HepG2 (cell line): Measurements from ENCODE around the gene HNRNPL. TPM values are rescaled to one million over a fixed set of nuclear protein-coding genes. Genes with fewer than 3 reads are reported as not detected.

Experiments used
- ATAC-seq: fragments of 200-7000 bp; cut with Tn5 transposase; 3 replicates; pipeline ENCODE4 v1.9.1; 2020; ENCODE audit warnings: mild to moderate bottlenecking, moderate library complexity
- BruUV-seq: library from RNA; stranded (reverse); fragments of 400-500 nt; replicated peaks from 2 replicates; lab custom pipeline; 2021; lab: Mats Ljungman, UMichigan
- CTCF ChIA-PET: fragments of 300-600 bp; formaldehyde crosslinking; extraction: SDS; loops from one replicate; lab custom pipeline; 2021; ENCODE audit warnings: low total read pairs, inconsistent platforms, low intra/inter-chr PET ratio; lab: Yijun Ruan, JAX
- POLR2A ChIA-PET: fragments of 350-600 bp; sonication (Branson Sonifier 250); formaldehyde crosslinking; loops from one replicate; lab custom pipeline; 2020; ENCODE audit warnings: antibody characterized with exemption, inconsistent platforms; lab: Yijun Ruan, JAX
- DNase-seq: peaks from one replicate; pipeline ENCODE4 v3.0.0-alpha.2; 2015; ENCODE audit warnings: low spot score
- FAIRE-seq: peaks from 3 replicates; lab custom pipeline; 2011; peaks lifted over from hg19 to GRCh38; lab: Jason Lieb, UNC
- H2AFZ ChIP-seq: one replicate; pipeline ENCODE4 v1.6.1; 2011; ENCODE audit warnings: low read length, inconsistent platforms
- H3K27ac ChIP-seq: fragments of 300-600 bp; 3 replicates; pipeline ENCODE4 v1.8.0; 2011; ENCODE audit warnings: mixed run types, mild to moderate bottlenecking, mixed read lengths, low read length, inconsistent platforms; ENCODE audit not compliant: insufficient read depth; ENCODE audit errors: extremely low read length
- H3K27me3 ChIP-seq, 2 experiments: fragments of 200-600 bp in 1 of 2; 2 replicates in 1 of 2; 3 replicates in 1 of 2; pipeline versions ENCODE4 v1.6.0 to v1.8.0; 2011; ENCODE audit warnings: low read length in 2 of 2, mild to moderate bottlenecking in 2 of 2, moderate library complexity in 2 of 2, inconsistent platforms in 1 of 2; ENCODE audit not compliant: insufficient read depth in 2 of 2, control insufficient read depth in 1 of 2
- H3K36me3 ChIP-seq, 2 experiments: fragments of 200-600 bp in 1 of 2; replicated peaks in 1 of 2; 2 replicates in 1 of 2; 3 replicates in 1 of 2; pipeline versions ENCODE4 v1.5.1 to v1.8.0; 2011; ENCODE audit warnings: low read length in 2 of 2, inconsistent platforms in 1 of 2; ENCODE audit not compliant: insufficient read depth in 2 of 2, control insufficient read depth in 1 of 2
- H3K4me1 ChIP-seq: 2 replicates; pipeline ENCODE4 v1.5.1; 2012; ENCODE audit warnings: low read length, inconsistent platforms; ENCODE audit not compliant: insufficient read depth
- H3K4me2 ChIP-seq: 2 replicates; pipeline ENCODE4 v1.6.0; 2011; ENCODE audit warnings: low read depth, low read length, inconsistent platforms
- H3K4me3 ChIP-seq, 3 experiments: fragments of 200-600 bp in 1 of 3; sonication (generic), shearing (Covaris generic) in 1 of 3; replicated peaks in 1 of 3; 2 replicates each; pipeline ENCODE4 v1.5.1; 2011 to 2016; ENCODE audit warnings: low read length in 3 of 3, inconsistent platforms in 2 of 3, low read depth in 2 of 3, mild to moderate bottlenecking in 2 of 3, control low read depth in 1 of 3, mixed read lengths in 1 of 3; ENCODE audit not compliant: insufficient read depth in 1 of 3
- H3K79me2 ChIP-seq: one replicate; pipeline ENCODE4 v1.6.1; 2011; ENCODE audit warnings: low read length, inconsistent platforms; ENCODE audit not compliant: insufficient read depth
- H3K9ac ChIP-seq: 2 replicates; pipeline ENCODE4 v1.6.0; 2011; ENCODE audit warnings: mild to moderate bottlenecking, low read depth, low read length, inconsistent platforms; ENCODE audit not compliant: insufficient read depth
- H3K9me3 ChIP-seq: 2 replicates; pipeline ENCODE4 v1.5.1; 2012; ENCODE audit warnings: mild to moderate bottlenecking, low read length
- H4K20me1 ChIP-seq: 2 replicates; pipeline ENCODE4 v1.6.0; 2011; ENCODE audit warnings: inconsistent platforms, mild to moderate bottlenecking, low read length, moderate library complexity; ENCODE audit not compliant: insufficient read depth
- ADNP ChIP-seq: sonication (generic); formaldehyde crosslinking; IDR thresholded peaks from 2 replicates; pipeline ENCODE4 v1.4.0; 2020; ENCODE audit warnings: missing genetic modification reagents
- AKNA ChIP-seq: sonication (generic); formaldehyde crosslinking; IDR thresholded peaks from 2 replicates; pipeline ENCODE4 v1.4.0; 2020; ENCODE audit warnings: missing genetic modification reagents, borderline replicate concordance
- CAMTA2 ChIP-seq: sonication (generic); formaldehyde crosslinking; IDR thresholded peaks from 2 replicates; pipeline ENCODE4 v1.4.0; 2020; ENCODE audit warnings: mild to moderate bottlenecking, missing genetic modification reagents, borderline replicate concordance
- CEBPB ChIP-seq: IDR thresholded peaks from 2 replicates; pipeline ENCODE4 v1.6.1; 2011; ENCODE audit warnings: low read depth, low read length, improper control_type of control experiment, borderline replicate concordance
- ERF ChIP-seq: IDR thresholded peaks from 2 replicates; pipeline ENCODE4 v1.6.1; 2018; ENCODE audit warnings: missing biosample characterization, missing genetic modification reagents
- GFI1 ChIP-seq: sonication (generic); formaldehyde crosslinking; IDR thresholded peaks from 2 replicates; pipeline ENCODE4 v1.5.0; 2020; ENCODE audit warnings: missing genetic modification reagents, mild to moderate bottlenecking, borderline replicate concordance
- MAFG ChIP-seq: sonication (generic); formaldehyde crosslinking; IDR thresholded peaks from 2 replicates; pipeline ENCODE4 v1.5.1; 2020; ENCODE audit warnings: mild to moderate bottlenecking, missing genetic modification reagents
- POLR2A ChIP-seq, 2 experiments: IDR thresholded peaks; 2 replicates each; pipeline ENCODE4 v1.6.1; 2011; ENCODE audit warnings: low read depth in 2 of 2, low read length in 2 of 2, mild to moderate bottlenecking in 1 of 2, moderate library complexity in 1 of 2; ENCODE audit not compliant: insufficient read depth in 1 of 2
- TCF7L2 ChIP-seq: IDR thresholded peaks from 2 replicates; pipeline ENCODE4 v1.6.1; 2011; ENCODE audit warnings: mild to moderate bottlenecking, low read depth, low read length, moderate library complexity
- ZFP36L2 ChIP-seq: sonication (generic); formaldehyde crosslinking; IDR thresholded peaks from 2 replicates; pipeline ENCODE4 v1.4.0; 2020; ENCODE audit warnings: missing genetic modification reagents
- ZNF205 ChIP-seq: IDR thresholded peaks from 2 replicates; pipeline ENCODE4 v1.6.1; 2018; ENCODE audit warnings: missing biosample characterization, missing genetic modification reagents
- ZNF326 ChIP-seq: sonication (generic); formaldehyde crosslinking; IDR thresholded peaks from 2 replicates; pipeline ENCODE4 v1.4.0; 2020; ENCODE audit warnings: missing genetic modification reagents, borderline replicate concordance
- ZNF362 ChIP-seq: sonication (generic); formaldehyde crosslinking; IDR thresholded peaks from 2 replicates; pipeline ENCODE4 v1.4.0; 2020; ENCODE audit warnings: missing genetic modification reagents, mild to moderate bottlenecking, borderline replicate concordance
- ZNF501 ChIP-seq: sonication (generic); formaldehyde crosslinking; IDR thresholded peaks from 2 replicates; pipeline ENCODE4 v1.5.1; 2020; ENCODE audit warnings: mild to moderate bottlenecking, moderate library complexity, missing genetic modification reagents
- ZNF597 ChIP-seq: sonication (generic); formaldehyde crosslinking; IDR thresholded peaks from 2 replicates; pipeline ENCODE4 v1.5.0; 2020; ENCODE audit warnings: missing genetic modification reagents
- ZNF720 ChIP-seq: sonication (generic); formaldehyde crosslinking; IDR thresholded peaks from 2 replicates; pipeline ENCODE4 v1.4.0; 2020; ENCODE audit warnings: missing genetic modification reagents
- WGBS: methylation state at CpG from one replicate; pipeline ENCODE4 v1.1.6; 2017; ENCODE audit warnings: low lambda C conversion rate; 5-methylcytosine and 5-hydroxymethylcytosine counted together
- in situ Hi-C: cut with HindIII; loops from 2 replicates; pipeline ENCODE4 v1.10.0; 2017; ENCODE audit warnings: low pct_unique_long_range_greater_than_20kb; ENCODE audit not compliant: extremely low pct_ligation_motif_present
- intact Hi-C: fragments of 100-400 bp; cut with micrococcal nuclease; formaldehyde crosslinking; loops from one replicate; pipeline ENCODE4 v1.10.0; 2022; ENCODE audit not compliant: unreplicated experiment
- polyA plus RNA-seq, 8 experiments: library from polyadenylated mRNA; depleted of rRNA in 3 of 8; stranded (reverse) in 7 of 8; unstranded in 1 of 8; fragments of >200 nt; fragmentation: Illumina TruSeq in 4 of 8; extraction: Trizol in 4 of 8; gene quantifications; 2 replicates each; pipeline versions ENCODE4 v1.2.1 to v1.2.3, GENCODE V29; 2011 to 2016; ENCODE audit warnings: low read depth in 4 of 8, missing spikeins in 1 of 8, mixed read lengths in 1 of 8; ENCODE audit not compliant: insufficient read depth in 1 of 8
- total RNA-seq, 5 experiments: library from RNA; depleted of rRNA; stranded (reverse); fragments of >200 nt; fragmentation: Illumina TruSeq; extraction: Trizol; gene quantifications; 2 replicates each; pipeline ENCODE4 v1.2.3, GENCODE V29; 2016; ENCODE audit warnings: low read depth in 1 of 5

Gene HNRNPL
- total and polyA plus RNA-seq, 2 of the 13 experiments (the other 11 are each of a cell fraction or from before 2014, with no cell fraction given) = 156 to 278 TPM

- Histone ChIP-seq H3K4me1 (peaks cover 61% of the 10 kb centered on the region), H3K9ac (no peak overlapping the region), H3K27ac (no peak overlapping the region), H3K36me3 (peaks cover 20 to 45% of the 10 kb centered on the region in 2 experiments), H2AFZ (no peak overlapping the region), H4K20me1 (peaks cover 10% of the 10 kb centered on the region), H3K4me2 (no peak overlapping the region), H3K4me3 (no peak overlapping the region), H3K79me2 (peaks cover 8% of the 10 kb centered on the region), H3K9me3 (no peaks in the 10 kb centered on the region), H3K27me3 (no peaks in the 10 kb centered on the region; a peak in 1 of 5 replicates)
- DNase-seq (no peak), FAIRE-seq (no peak), ATAC-seq (no peak)
- intact Hi-C loops (loop anchor here (5.0 to 10.0 kb wide), 2 partner anchors 102 to 180 kb away; no protein-coding TSS in a partner anchor), in situ Hi-C loops (loop anchor here (5.0 kb wide), 1 partner anchor 92 kb away; the partner anchor contains the start of gene CAPN12)
- TF ChIP-seq CEBPB = no peak
- no peak for TF ChIP-seq AKNA (CRISPR knock-in tag)
- no peak for TF ChIP-seq ERF
- TF ChIP-seq ZNF205 = no peak
- TF ChIP-seq ZNF362 = no peak
- TF ChIP-seq ZNF326 (CRISPR knock-in tag) = no peak
- TF ChIP-seq MAFG (CRISPR knock-in tag) = no peak
- TF ChIP-seq ZNF720 (CRISPR knock-in tag) = no peak
- TF ChIP-seq ZFP36L2 = no peak
- no peak for TF ChIP-seq TCF7L2
- no peak for TF ChIP-seq POLR2A (IDR thresholded peaks at IDR 0.05; ENCODE audit: insufficient read depth in 1 of 2, low read depth in 2 of 2, low read length in 2 of 2)
- no peak for TF ChIP-seq ZNF501 (CRISPR knock-in tag)
- no peak for TF ChIP-seq ZNF597 (CRISPR knock-in tag)
- TF ChIP-seq GFI1 = no peak
- no peak for TF ChIP-seq ADNP (CRISPR knock-in tag)
- TF ChIP-seq CAMTA2 (CRISPR knock-in tag) = no peak
- POLR2A ChIA-PET = interaction anchor here (1.1 to 6.2 kb wide), 3 partner anchors 14 to 16 kb away, joined by 3 to 148 read pairs (median 77); partner anchors contain the start of gene HNRNPL
- WGBS = 96% methylated on average over 6 of the region's 6 CpGs
- CTCF ChIA-PET = no interaction called here
- BruUV-seq = no TSS peak
Observed at GRCh38 chr19:38834590-38834989, 15.2 kb downstream of the HNRNPL start.
